HG02970 (cell line): Measurements from ENCODE around the gene SERF1B.
"Not testable (repeated sequence)": the region's sequence is repeated elsewhere in the genome, so short reads cannot be mapped to it uniquely, and the experiment has no call there.

Source experiments
- ATAC-seq: cut with Tn5 transposase; IDR thresholded peaks from one replicate; pipeline ENCODE4 v1.9.1; 2021; ENCODE audit warnings: mild to moderate bottlenecking, moderate library complexity, moderate number of reproducible peaks; ENCODE audit not compliant: unreplicated experiment, low FRiP score

The SERF1B gene

DNA sequence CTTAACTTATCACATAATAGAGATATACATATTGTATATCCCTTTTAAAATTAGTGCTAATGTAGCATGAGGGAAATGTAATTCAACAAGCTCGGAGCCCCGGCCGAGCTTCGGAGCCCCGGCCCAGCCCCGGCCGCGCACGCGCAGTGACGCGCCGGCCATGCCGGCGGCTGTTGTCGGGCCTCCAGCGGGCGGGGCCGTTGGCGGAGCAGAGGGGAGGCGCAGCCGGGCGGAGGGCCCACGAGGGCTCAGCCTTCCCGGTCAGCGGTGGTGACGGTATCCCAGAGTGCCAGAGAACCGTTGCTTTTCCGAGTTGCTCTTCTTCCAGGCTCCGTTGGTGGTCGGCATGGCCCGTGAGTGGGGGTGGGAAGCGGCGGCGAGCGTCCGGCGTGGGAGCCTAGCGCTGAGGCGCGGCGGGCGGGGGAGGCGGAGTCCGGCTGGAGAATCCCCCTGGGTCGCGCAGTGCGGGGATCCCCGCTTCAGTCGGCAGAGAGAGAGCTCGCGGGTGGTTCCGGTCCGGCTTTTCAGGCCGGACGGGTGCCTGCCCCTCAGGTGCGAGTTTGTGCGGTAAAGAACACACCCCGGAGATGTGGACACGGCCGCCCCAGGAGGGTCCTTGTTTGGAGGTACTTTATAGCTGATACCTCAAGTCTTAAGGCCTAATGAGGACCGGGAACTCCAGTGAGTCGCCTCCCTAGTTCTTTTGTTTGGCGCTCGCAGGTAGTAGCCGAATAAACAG lies at the start of gene SERF1B:
Gene SERF1B (plus strand): TSS at position 146 of the 739 bp plus-strand sequence. CDS start 201 bp downstream, at position 347.
- peak; percentile 89 for ATAC-seq

DNA sequence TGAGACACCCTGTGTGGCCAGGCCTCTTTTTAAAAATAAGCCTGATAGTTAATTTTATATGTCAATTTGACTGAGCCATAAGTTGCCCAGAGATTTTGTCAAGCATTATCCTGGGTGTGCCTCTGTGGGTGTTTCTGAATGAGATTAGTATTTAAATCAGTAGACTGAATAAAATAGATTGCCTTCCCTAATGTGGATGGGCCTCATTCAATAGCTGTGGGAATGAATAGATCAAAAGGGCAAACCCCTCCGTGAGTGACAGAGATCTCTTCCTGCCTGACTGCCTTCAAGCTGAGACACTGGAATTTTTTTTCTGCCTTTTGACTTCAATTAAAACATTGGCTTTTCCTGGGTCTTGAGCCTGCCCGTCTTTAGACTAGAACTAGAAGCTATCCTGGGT lies 33.3 kb upstream of the SERF1B start:
- not testable (repeated sequence) for ATAC-seq

DNA sequence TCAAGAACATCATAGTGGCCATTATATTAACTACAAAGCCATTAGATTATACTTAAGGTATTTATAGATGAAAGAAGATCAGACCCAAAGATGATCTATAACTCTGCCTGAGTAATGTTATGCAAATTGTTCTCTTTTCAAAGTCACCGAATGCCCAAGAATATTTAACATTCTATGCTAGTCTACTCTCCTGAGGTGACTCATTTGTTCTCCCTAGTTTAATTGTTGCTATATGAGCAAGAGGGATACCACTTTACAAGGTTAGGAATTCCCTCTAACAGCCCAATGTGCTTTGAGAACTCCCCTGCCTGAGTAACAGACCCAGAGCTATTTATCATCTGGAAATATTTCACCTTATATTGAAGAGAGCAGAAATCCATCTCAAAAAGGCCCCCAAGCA lies 29.5 kb upstream of the SERF1B start:
- not testable (repeated sequence) for ATAC-seq

DNA sequence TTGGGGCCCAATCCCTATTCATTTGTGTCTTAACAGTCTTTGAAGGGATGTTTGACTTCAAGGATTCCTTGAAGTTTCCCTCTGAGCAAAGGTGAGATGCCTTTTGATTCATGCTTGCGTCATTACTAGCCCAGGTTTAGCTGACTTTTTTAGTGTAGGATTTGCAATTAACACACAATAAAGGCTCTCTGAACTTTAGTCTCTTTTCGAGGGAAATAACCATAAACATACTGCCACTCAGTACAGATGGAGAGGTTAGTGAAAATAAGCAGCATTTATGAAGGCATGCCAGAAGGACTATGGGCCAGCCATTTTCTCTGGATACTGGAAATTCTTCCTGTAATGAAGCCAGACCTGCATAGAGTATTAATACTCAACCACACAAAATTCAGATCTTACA lies 4.4 kb upstream of the SERF1B start:
- not testable (repeated sequence) for ATAC-seq

DNA sequence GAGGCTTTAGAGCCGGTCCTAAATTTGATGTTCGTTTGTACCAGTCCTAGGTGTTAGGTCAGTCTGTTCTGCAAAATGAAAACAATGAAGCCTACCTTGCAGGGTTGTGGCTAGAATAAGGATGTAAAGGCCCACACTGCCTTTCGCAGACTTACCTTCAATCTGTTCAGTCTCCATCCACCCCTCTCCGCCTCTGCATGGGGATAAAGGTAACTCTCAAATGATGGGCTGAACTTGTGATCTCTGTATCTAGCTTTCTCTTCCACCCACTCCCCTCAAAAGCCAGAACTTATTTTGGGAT lies 744 bp downstream of the SERF1B start:
- not testable (repeated sequence) for ATAC-seq

DNA sequence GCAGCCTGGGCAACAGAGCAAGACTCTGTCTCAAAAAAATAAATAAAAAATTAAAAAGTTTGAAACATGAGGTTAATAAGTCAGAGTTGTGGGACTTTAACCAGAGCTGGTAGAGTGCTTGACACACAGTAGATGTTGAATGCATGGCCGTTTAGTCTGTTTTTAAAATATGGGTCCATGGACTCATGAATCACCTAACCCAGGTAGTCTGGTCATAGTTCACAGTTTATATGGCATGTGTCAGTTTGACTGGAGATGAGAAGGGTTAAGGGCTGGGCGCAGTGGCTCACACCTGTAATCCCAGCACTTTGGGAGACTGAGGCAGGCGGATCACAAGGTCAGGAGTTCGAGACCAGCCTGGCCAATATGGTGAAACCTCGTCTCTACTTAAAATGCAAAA lies 6.2 kb downstream of the SERF1B start:
- ATAC-seq, result not testable (repeated sequence)

DNA sequence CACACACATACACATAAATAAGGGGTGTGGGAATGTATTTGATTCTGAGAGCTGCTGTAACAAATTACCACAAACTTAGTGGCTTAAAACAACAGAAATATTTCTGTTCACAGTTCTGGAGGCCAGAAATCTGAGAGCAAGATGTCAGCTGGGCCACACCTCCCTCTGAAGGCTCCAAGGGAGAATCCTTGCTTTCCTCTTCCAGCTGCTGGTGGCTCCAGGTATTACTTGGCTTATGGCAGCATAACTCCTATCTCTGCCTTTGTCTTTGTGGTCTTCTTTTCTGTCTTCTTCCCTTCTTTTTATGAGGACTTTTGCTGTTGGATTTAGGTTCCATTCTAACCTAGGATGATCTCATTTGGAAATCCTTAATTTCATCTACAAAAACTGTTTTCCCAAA lies 16.4 kb downstream of the SERF1B start:
- ATAC-seq, result not testable (repeated sequence)

DNA sequence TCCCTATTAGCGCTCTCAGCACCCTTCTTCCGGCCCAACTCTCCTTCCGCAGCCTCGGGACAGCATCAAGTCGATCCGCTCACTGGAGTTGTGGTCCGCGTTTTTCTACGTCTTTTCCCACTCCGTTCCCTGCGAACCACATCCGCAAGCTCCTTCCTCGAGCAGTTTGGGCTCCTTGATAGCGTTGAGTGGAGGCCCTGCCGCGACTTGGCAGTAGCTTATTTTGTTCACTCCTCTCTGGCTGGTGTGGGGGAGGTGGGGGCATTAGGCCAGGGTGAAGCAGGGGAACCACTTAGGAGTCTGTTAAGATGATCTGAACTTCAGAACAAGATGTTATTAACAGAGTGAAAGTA lies 24.7 kb downstream of the SERF1B start:
- ATAC-seq, result peak; percentile 20

DNA sequence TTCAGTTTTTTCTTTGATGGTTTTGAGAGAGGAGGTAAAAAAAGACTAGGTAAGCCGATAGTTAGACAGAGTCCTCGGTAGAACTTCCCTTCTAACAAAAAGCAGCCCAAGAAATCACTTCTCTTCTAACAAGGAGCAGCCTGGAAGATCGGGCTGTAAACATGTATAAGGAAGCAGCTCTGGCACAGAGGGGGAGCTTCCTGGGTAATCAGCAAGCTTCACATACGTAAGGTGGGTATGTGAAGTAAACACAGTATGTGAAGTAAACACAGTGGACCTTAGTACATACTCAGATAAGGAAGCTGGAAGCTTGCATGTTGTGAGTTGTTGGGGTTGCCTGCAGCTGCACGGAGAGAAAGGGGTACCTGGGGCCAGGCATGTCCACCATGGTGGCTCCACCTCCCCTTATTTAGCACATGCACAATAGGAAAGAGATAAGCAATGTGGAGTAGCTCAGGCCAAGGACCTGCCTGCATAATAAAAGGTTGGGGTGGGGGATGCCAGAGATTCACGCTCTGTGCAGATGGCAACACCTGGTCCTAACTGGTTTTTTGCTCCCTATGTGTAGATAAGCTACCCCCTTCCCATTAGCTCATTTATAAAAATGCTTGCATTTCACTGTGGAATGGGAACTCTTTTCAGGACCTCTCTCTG lies 31.4 kb downstream of the SERF1B start:
- ATAC-seq, result not testable (repeated sequence)

DNA sequence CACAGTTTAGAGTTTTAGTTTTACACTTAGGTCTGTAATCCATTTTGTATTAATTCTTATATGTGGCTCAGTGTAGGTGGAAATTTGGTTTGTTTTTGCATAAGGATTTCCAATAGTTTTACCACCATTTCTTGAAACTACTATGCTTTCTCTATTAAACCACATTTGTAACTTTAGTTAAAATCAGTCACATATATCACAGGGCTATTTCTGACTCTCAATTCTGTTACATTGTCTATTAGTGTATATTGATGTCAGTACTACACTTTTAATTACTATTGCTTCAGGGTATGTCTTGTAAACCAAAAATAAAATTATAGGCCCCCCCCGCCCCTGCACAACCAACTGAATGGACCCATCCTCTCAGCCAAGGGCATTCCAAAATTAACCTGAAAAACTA lies 32.1 kb downstream of the SERF1B start:
- not testable (repeated sequence) for ATAC-seq

DNA sequence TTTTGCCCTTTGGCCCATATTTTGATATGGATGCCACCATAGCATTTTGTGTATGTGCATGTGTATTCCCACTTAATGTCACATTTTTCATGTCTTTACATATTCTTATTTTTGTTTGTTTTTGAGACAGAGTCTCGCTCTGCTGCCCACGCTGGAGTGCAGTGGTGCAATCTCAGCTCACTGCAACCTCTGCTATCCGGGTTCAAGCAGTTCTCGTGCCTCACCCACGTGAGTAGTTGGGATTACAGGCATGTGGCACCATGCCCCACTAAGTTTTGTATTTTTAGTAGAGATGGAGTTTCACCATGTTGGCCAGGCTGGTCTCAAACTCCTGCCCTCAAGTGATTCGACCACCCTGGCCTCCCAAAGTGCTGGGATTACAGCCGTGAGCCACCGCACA lies 52.6 kb downstream of the SERF1B start:
- ATAC-seq, result not testable (repeated sequence)

DNA sequence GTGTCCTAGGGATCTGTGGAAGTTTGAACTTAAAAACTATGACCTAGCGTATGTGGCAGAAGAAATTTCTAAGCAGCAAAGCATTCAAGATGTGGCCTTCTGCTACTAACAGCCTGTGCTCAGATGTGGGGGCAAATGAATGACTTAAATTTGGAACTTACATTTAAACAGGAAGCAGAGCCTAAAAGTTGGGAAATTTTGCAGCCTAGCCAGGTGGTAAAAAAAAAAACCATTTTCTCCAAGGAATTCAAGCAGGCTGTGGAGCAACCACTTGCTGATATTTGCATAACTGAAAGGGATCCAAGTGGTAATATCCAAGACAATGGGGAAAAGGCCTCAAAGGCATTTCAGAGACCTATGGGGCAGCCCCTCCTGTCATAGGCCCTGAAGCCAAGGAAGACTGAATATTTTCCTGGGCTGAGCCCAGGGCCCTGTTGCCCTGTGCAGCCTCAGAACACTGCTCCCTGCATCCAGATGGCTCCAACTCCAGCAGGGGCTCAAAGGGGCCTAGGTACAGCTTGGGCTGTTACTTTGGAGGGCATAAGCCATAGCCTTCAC lies 63.9 kb downstream of the SERF1B start:
- not testable (repeated sequence) for ATAC-seq

DNA sequence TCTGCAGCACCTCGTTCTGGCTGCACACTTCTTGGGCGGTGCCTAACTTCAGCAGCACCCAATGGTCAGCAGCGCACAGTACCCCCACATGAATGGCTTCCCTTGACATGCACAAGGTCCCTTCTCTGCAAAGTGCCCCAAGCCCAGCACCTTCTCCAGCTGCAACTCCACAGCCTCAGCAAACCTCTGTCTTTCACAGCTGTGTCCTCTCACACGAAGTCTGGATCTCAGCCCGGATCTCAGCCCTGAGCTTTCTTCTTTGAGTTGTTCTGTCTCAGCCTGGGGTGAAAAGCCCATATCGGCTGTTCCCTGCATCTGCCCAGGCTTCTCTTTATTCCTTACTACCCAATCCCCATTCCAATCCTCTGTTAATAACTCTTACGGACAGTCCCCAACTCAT lies 66.7 kb downstream of the SERF1B start:
- not testable (repeated sequence) for ATAC-seq
